Esophagus muscularis mucosa (tissue), 4 donors: Measurements from ENCODE around the gene ZNF90. TPM values are rescaled to one million over a fixed set of nuclear protein-coding genes. Genes with fewer than 3 reads are reported as not detected.
"Not testable (repeated sequence)": the region's sequence is repeated elsewhere in the genome, so short reads cannot be mapped to it uniquely, and the experiment has no call there.

Experiments used
- DNase-seq: peaks from one replicate; pipeline ENCODE4 v3.0.0-alpha.2; 2017; ENCODE audit errors: extremely low spot score
- H3K27ac ChIP-seq, 4 donors: fragments of 200-600 bp; sonication (generic); replicated peaks in 1 of 4; 1 replicate in 3 of 4; 2 replicates in 1 of 4; pipeline ENCODE4 v1.5.1; 2016 to 2019; ENCODE audit warnings: mild to moderate bottlenecking in 1 of 4
- H3K27me3 ChIP-seq, 4 donors: fragments of 200-600 bp; sonication (generic); one replicate each; pipeline versions ENCODE4 v1.5.1 to v1.6.0; 2016 to 2019
- H3K36me3 ChIP-seq, 4 donors: fragments of 200-600 bp; sonication (generic); one replicate each; pipeline ENCODE4 v1.5.1; 2016 to 2019
- H3K4me1 ChIP-seq, 4 donors: fragments of 200-600 bp; sonication (generic); one replicate each; pipeline ENCODE4 v1.5.1; 2016 to 2019
- H3K4me3 ChIP-seq, 4 donors: fragments of 200-600 bp; sonication (generic); 1 replicate in 2 of 4; 2 replicates in 2 of 4; pipeline ENCODE4 v1.5.1; 2016 to 2019; ENCODE audit warnings: mild to moderate bottlenecking in 4 of 4, moderate library complexity in 1 of 4
- H3K9me3 ChIP-seq, 4 donors: fragments of 200-600 bp; sonication (generic); 1 replicate in 3 of 4; 2 replicates in 1 of 4; pipeline ENCODE4 v1.5.1; 2016 to 2019
- CTCF ChIP-seq, 3 experiments: fragments of 200-600 bp in 2 of 3; fragments of 450-650 bp in 1 of 3; sonication (generic) in 2 of 3; IDR thresholded peaks; one replicate each; pipeline ENCODE4 v1.5.1; 2017 to 2019; ENCODE audit warnings: antibody characterized with exemption in 3 of 3, mild to moderate bottlenecking in 2 of 3, moderate library complexity in 1 of 3
- EP300 ChIP-seq: sonication (generic); formaldehyde crosslinking; IDR thresholded peaks from one replicate; pipeline ENCODE4 v1.6.1; 2017; ENCODE audit warnings: antibody characterized with exemption
- POLR2A ChIP-seq: fragments of 450-650 bp; IDR thresholded peaks from one replicate; pipeline ENCODE4 v1.6.1; 2017; ENCODE audit warnings: antibody characterized with exemption, moderate library complexity, mild to moderate bottlenecking, low read depth
- POLR2AphosphoS5 ChIP-seq, 2 donors: sonication (generic); formaldehyde crosslinking; IDR thresholded peaks; one replicate each; pipeline ENCODE4 v1.6.1; 2017; ENCODE audit warnings: antibody characterized with exemption in 2 of 2
- WGBS: methylation state at CpG from one replicate; pipeline ENCODE4 v1.1.5; 2018; 5-methylcytosine and 5-hydroxymethylcytosine counted together
- intact Hi-C: fragments of 100-400 bp; cut with DNase I; formaldehyde crosslinking; loops from one replicate; pipeline ENCODE4 v1.15.1; 2023
- total RNA-seq, 4 donors: library from RNA; depleted of rRNA; stranded (reverse); fragments of >200 nt; gene quantifications; one replicate each; pipeline versions ENCODE4 v1.1.0 to v1.2.1, GENCODE V29; 2016

ZNF90 gene
- total RNA-seq, 4 donors from 2014 or later = 0.66 to 1.4 (median 0.77) TPM

GRCh38 chr19:20079476-20079875 is 1.7 kb downstream of the ZNF90 start:
- Histone ChIP-seq H3K27ac (no peak overlapping the region), H3K4me3 (peak overlapping the region in 1 of 4 donors; percentile 61), H3K4me1 (peaks cover 14 to 22% (median 19%) of the 10 kb centered on the region in 4 donors), H3K27me3 (no peaks in the 10 kb centered on the region), H3K9me3 (no peaks in the 10 kb centered on the region), H3K36me3 (no peaks in the 10 kb centered on the region)
- no peak for DNase-seq
- TF ChIP-seq CTCF (IDR thresholded peaks at IDR 0.05) (no peak), EP300 (no peak), POLR2A (no peak), POLR2AphosphoS5 (IDR thresholded peaks at IDR 0.05) (no peak)
- WGBS = 69% methylated on average over 8 of the region's 8 CpGs
- intact Hi-C loops = no loop called here

GRCh38 chr19:20080656-20081055 is 2.9 kb downstream of the ZNF90 start:
- no peak for TF ChIP-seq POLR2A
- TF ChIP-seq EP300 = no peak
- DNase-seq = no peak

GRCh38 chr19:20082232-20082833 is 4.5 kb downstream of the ZNF90 start:
- H3K9me3 ChIP-seq, H3K27ac ChIP-seq, H3K27me3 ChIP-seq, intact Hi-C loops, H3K4me3 ChIP-seq, DNase-seq, H3K36me3 ChIP-seq: not testable (repeated sequence)
- 78% methylated on average over 3 of the region's 3 CpGs for WGBS
- peaks cover 14 to 22% (median 19%) of the 10 kb centered on the region in 4 donors for H3K4me1 ChIP-seq

More at GRCh38 chr19:20080656-20081055, 2.9 kb downstream of the ZNF90 start:
- intact Hi-C loops = no loop called here
- Histone ChIP-seq H3K4me1 (peaks cover 14 to 22% (median 19%) of the 10 kb centered on the region in 4 donors), H3K4me3 (no peak overlapping the region), H3K27me3 (no peaks in the 10 kb centered on the region), H3K36me3 (no peaks in the 10 kb centered on the region), H3K9me3 (no peaks in the 10 kb centered on the region), H3K27ac (no peak overlapping the region)
- 57% methylated on average over 3 of the region's 3 CpGs for WGBS

- peaks cover 14 to 18% (median 17%) of the 10 kb centered on the region in 4 donors for H3K4me1 ChIP-seq
These were observed 5.1 kb downstream of the ZNF90 start for GRCh38 chr19:20082876-20083275.

GRCh38 chr19:20102097-20102496 is 24.3 kb downstream of the ZNF90 start:
- TF ChIP-seq EP300 (no peak), CTCF (IDR thresholded peaks at IDR 0.05) (no peak), POLR2A (no peak), POLR2AphosphoS5 (IDR thresholded peaks at IDR 0.05) (no peak)
- H3K9me3 ChIP-seq = peaks cover 0 to 23% (median 9%) of the 10 kb centered on the region in 4 donors

More at GRCh38 chr19:20082876-20083275, 5.1 kb downstream of the ZNF90 start:
- intact Hi-C loops, DNase-seq, H3K27ac ChIP-seq, H3K9me3 ChIP-seq, H3K27me3 ChIP-seq, H3K36me3 ChIP-seq, H3K4me3 ChIP-seq: not testable (repeated sequence)
- 66% methylated on average over 7 of the region's 7 CpGs for WGBS

GRCh38 chr19:20103091-20103740 is 25.4 kb downstream of the ZNF90 start:
- WGBS = 97% methylated on average over 5 of the region's 5 CpGs
- H3K36me3 ChIP-seq = peaks cover 0 to 13% (median 2%) of the 10 kb centered on the region in 4 donors
- peaks cover 0 to 23% (median 12%) of the 10 kb centered on the region in 4 donors for H3K9me3 ChIP-seq

More at GRCh38 chr19:20102097-20102496, 24.3 kb downstream of the ZNF90 start:
- Histone ChIP-seq H3K27me3 (no peaks in the 10 kb centered on the region), H3K4me1 (no peaks in the 10 kb centered on the region), H3K27ac (no peak overlapping the region), H3K4me3 (no peak overlapping the region), H3K36me3 (peaks cover 0 to 10% (median 2%) of the 10 kb centered on the region in 4 donors)
- WGBS = 98% methylated on average over 3 of the region's 3 CpGs
- intact Hi-C loops = no loop called here
- DNase-seq = no peak

More at GRCh38 chr19:20103091-20103740, 25.4 kb downstream of the ZNF90 start:
- intact Hi-C loops = no loop called here
- Histone ChIP-seq H3K4me1 (no peaks in the 10 kb centered on the region), H3K27ac (no peak overlapping the region), H3K27me3 (no peaks in the 10 kb centered on the region), H3K4me3 (no peak overlapping the region)
- DNase-seq = no peak
- TF ChIP-seq POLR2A = no peak
- TF ChIP-seq CTCF (IDR thresholded peaks at IDR 0.05) = no peak
- no peak for TF ChIP-seq EP300
- no peak for TF ChIP-seq POLR2AphosphoS5 (IDR thresholded peaks at IDR 0.05)
